NOMO-1 (cell line): ENCODE results near the gene RASA3.

Experiments used
- DNase-seq, 2 experiments: peaks; one replicate each; lab custom pipeline; 2025; ENCODE audit not compliant: unreplicated experiment in 2 of 2; lab: John Stamatoyannopoulos, UW

The RASA3 gene

GRCh38 chr13:113973218-113974164, 158.9 kb downstream of the RASA3 start, which contains the start of gene C13orf46:
C13orf46 (minus strand) TSS chr13:113974076; CDS start chr13:113973997, 79 bp downstream.
- no peak for DNase-seq

DNA sequence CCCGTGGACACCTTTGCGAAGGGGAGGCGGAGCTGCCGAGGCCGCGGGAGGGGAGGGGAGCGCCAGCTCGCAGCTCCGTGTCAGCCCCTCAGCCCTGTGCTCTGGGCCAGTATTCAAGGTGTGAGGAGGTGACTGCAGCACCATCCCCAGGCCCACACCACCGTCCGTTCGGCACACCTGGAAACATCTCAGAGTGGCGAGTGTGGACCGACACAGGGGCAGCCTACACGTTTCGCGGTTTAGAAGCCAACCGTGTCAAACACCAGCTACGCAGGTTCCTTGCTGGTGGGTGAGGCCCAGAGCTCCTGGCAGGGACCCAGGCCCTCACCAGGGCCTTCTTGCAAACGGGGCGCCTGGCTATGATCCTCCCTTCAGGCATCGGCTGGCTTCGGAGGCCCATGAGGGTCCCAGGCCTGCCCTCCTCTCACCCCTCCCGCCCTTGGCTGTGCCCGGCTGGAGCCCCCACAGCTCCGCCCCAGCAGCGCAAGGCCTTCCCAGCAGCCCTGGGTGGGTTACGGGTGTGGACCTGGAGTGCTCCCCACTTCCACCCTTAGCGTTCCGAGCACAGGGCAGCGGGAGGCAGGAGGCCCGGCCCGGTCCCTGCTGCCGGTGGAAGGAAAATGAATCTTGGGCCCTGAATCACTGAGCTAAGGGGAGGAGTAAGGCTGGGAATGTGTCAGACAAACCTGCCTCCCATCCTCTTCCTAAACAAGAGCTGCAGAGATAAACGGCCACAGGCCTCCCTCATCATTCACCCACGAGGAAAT, 159.8 kb downstream of the RASA3 start:
- no peak for DNase-seq

DNA sequence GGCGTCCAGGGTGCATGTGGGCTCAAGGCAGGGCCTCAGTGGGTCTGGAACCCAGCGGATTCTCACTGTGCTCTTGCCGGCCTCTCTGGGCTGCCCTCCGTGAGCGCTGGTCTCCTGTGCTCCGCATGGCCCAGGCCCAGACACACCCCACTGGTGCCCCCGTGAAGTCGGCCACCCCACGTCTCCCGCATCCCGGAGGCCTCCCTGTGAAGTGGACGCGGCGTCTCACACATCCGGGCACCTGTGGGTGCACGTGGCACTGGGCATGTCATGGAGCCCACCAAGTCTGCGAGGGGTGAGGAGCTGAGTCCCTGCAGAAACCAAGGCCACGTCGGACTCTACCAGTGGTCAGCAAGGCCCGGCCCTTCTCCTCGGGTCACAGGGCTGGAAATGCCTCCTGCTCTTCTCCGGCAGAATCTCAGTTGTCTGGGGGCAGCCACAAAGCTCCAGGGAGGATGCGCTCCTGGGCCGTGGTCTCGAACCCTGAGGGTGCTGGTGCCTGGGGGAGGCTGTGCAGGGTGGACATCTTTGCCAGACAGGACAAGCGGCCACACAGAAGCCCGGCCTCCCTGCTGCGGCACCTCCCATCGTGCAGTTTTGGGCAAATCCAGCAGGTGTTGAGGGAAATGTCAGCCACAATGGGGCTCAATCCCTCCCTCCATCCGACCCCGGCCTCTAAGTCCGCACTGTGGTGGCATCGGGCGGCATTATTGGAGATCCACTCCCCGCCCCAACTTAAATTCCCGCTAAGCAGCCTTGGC, 160.8 kb downstream of the RASA3 start:
- no peak for DNase-seq

DNA sequence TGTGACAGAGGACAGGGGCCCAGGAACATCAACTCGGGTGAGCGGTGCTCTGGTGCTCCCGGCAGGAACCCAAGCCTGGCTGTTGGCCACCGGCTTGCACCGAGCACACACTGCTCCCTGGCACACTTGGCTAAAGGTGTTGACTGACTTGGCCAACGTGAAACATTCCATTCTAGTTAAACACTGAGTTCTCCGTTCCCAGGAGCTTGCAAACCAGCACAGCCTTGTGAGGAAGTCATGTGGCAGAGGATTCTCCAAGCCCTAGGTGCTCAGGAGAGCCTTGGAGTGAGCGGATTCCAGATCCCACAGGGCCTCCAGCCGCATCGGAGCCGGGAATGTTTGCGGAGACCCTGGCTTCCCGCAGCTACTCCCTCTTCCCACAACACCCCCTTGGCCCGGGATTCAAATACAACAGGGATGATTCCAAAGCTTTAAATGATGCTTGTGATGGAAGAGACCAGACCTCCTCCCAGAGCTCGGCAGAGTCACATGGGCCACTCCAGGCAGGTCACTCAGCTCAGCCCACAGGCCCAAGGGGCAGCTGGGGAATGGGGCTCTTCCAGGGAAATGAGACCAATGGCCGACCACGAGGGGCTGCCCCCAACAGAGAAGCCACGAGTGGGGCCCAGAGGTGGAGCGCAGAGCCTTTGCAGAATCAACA, 161.5 kb downstream of the RASA3 start:
- no peak for DNase-seq

DNA sequence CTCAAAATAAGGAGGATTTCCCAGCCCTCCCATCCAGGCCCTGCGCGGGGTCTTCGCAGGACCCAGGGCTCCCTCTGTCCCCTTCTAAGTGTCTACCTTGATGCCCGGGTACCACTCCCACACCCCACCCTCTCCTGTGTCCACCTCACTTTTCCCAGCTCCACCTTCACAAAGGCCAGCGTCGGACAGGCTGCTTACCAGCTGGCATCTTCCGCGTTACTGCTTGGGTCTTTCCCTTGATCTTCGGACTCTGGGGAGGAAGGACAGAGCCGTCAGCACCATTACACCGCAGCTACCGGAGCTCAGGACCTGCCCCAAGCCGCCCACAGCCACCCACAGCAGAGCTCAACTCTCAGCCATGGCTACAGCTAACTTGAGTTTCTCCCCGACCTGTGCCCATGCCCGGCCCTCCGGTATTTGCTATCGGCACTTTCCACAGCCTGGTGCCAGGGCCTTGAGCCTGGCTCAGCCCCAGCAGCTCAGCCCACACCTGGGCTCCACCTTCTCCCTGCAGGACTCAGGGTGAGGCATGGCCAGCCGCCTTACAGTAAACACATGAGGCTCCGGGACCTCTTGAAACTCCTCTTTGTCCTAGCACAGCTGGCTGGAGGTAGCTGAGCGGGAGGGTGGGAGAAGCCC, 162.3 kb downstream of the RASA3 start:
- no peak for DNase-seq

DNA sequence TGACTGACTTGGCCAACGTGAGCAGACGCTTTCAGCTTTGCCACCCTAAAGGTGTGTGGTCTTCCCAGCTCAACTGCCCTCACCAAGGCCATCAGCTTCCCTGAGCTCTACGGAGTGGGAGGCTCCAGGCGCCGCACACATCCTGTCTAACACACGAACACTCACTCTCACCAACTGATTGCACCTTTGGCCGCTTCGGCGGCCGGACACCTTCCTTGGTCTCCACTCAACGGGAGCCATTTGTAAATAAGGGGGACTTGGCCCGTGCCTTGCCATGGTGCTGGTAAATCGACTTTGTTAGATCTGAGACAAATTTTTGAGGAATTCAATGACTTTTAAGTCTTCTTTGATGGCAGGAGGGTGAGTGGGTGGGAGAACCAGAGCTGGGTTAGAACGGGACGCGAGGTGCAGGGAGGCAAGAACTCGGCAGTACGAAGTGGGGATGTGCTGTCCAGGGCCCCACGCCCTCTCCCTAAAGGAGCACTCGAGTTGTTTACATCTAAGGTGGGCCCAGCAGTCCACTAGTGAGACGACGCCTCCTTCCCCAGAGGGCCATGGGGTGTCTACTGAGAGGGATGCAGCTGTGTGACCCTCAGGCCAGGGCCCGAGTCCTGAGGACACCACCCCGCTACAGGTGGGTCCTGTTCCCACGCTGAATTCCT, 163.0 kb downstream of the RASA3 start:
- no peak for DNase-seq

- no peak for DNase-seq
Observed at GRCh38 chr13:113968463-113969310, 163.7 kb downstream of the RASA3 start.

DNA sequence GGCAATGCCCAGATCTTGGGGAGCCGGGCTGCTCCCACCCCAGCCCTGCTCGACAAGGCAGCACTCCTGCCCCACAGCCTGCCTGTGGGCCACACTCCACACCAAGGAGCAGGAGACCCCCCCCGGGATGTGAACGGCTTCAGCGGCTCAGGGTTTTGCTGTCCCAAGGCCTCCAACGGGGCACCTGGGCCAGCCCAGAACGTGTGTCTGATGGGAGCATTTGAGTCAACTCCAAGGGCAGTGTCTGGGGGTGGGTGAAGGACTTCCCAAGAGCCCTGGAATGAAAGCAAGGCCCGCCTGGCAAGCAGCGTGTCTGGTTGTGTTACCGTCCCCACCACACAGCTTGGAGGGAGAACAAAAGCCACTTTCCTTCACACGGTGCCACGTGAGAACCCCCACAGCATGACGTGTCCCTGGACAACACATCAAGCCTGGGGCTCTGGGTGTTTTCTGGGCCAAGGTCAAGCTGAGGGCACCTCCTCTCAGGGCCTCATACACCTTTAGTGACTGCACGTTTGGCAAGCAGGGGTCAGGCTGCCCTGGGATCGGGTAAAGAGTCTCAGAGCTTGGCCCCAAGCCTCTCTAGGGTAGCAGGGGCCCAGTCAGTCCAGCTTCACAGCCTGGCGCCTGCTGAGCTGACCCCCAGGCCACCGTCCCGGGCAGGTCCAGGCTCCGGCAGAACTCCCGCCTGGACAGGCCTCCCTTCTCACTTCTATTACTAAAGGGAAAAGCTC, 164.5 kb downstream of the RASA3 start:
- no peak for DNase-seq

DNA sequence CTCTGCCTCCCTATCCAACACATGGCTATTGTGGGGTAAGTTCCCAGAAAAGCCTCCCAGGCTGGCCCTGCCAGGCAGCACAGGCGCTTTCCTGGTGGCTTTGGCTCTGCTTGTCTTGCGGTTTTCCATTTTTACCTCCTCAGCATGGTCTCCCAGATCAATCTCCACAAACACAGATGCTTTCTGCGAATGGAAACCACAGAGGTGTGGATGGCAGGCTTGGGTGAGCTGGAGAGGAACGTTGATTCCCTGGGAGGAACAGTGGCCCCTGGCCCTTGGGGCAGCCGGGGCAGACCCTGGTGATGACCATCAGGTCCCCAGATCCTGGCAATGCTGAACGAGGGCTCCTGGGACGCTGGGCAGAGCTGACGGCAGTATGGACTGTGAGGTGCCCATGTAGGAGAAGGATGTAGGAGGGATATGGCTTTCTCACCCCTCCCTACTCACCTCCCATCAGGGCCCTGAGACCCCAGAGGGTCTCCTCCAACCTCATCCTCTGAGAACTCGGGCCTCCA, 165.2 kb downstream of the RASA3 start:
- no peak for DNase-seq

GRCh38 chr13:113965968-113966884, 166.2 kb downstream of the RASA3 start:
- DNase-seq, result no peak

- no peak for DNase-seq
Observed at GRCh38 chr13:113965383-113965874, 167.0 kb downstream of the RASA3 start.

DNA sequence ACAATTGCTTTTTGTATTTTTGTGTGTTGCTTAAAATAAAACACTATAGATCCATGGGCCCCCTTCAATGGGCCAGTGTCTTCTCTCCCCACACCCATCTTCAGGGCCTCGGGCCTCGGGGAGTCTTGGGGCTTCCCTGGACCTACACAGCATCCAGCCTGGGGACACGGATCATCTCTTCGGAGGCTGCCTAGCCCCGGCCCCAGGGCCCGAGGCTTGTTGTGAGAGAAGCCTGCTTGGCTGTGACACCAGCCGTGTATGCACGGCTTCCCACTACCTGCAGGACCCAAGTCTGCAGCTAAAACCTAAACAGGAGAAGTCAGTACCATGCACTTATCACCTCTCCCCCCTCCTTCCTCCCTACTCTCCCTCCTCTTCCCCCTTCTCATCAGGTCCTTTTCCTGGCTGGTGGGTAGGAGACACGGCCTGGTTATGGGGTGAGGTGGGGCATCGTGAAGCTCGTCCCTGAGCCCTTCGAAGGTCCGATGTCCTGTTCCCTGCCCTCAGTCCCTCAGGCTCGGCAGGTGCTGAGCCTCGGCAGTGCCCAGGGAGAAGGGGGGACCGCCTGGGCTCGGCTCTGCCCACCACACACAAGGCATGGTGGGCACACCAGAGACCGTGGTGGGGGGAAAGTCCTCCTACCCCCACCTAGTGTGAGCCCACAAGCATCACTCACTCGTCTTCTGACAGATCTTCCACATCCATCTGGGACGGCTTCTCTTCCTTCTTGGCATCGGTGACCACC, 168.0 kb downstream of the RASA3 start:
- no peak for DNase-seq

DNA sequence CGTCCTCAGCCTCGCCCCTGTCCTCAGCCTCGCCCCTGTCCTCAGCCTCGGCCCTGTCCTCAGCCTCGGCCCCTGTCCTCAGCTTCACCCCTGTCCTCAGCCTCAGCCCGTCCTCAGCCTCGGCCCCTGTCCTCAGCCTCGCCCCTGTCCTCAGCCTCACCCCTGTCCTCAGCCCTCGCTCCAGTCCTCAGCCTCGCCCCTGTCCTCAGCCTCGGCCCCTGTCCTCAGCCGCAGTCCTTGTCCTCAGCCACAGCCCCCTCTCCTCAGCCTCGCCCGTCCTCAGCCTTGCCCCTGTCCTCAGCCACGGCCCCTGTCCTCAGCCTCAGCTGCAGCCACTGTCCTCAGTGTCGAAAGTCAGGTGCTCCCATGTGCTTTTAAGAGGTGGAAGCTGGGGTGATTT, 169.0 kb downstream of the RASA3 start:
- DNase-seq, result no peak

DNA sequence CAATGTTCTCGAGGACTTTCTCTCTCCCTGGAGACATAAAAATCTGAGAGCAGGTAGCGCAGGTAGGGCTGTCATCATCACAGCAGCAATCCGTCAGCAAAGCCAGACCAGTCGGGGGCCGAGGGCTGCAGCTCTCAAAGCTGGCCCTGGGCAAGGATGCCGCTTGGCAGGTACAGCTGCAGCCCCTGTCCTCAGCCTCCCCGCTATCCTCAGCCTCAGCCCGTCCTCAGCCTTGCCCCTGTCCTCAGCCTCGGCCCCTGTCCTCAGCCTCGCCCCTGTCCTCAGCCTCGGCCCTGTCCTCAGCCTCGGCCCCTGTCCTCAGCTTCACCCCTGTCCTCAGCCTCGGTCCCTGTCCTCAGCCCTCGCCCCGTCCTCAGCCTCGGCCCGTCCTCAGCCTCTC, 169.4 kb downstream of the RASA3 start:
- DNase-seq, result no peak

- no peak for DNase-seq
Observed at GRCh38 chr13:113962386-113962785, 170.0 kb downstream of the RASA3 start.
